Measurements from ENCODE around the gene KATNB1. TPM values are rescaled to one million over a fixed set of nuclear protein-coding genes. Genes with fewer than 3 reads are reported as not detected.
A peak's percentile ranks its signal among the peaks of the same experiment; 100 is the strongest.

The KATNB1 gene
- total RNA-seq, 1 donor from 2014 or later, result 8.5 TPM

DNA sequence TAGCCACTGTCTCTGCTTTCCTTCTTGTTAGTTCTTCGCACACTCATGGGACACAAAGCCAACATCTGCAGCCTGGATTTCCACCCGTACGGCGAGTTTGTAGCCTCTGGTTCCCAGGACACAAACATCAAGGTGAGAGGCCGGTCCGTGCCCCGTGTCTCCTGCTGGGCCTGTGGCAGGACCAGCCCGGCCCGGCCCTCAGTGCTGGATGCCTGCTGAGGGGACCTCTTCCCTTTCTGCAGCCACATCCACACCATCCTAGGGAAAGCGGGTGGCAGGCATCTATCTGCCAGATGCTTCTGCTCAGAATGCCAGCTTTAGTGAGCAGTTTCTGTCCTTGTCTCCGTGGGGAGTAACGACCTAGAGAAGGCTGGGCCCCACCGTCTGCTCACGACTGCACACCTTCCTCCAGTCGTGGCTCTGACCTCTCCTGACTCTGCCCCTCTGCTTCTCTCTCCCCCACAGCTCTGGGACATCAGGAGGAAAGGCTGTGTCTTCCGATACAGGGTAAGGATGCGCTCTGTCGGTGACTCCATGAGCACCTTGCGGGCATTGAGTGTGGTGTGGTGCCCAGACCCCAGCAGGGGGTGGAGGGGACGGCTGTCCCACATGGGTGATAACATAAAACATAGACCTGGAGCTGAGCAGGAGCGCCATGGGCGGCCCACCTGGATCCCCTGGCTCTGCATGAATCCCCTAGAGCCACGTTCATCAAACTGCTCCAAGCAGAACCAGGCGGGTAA, 15.4 kb downstream of the KATNB1 start:
- no peak for ATAC-seq

DNA sequence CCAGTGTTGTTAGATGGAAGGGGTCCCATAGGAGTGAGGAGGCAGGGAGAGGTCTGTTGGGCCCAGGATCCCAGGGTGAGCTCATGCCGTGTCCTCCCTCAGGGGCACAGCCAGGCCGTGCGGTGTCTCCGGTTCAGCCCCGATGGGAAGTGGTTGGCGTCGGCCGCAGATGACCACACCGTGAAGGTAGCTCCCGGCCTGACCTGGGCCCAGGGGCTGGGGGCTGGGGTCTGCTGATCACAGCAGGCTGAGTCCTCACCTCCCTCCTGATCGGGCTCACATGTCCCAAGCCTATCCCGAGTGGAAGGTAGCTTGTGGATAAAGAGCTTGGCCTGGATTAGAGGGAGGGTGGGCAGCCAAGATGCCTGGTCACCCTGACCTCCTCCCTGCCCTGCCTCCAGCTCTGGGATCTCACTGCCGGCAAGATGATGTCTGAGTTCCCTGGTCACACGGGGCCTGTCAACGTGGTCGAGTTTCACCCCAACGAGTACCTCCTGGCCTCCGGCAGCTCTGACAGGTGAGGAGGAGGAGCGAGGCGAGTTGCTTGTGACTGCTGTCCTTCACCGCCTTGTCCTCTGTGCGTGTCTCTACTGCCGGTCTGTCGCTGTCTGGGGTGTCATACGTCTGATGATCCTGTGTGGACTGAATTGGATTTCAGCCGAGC, 16.1 kb downstream of the KATNB1 start:
- ATAC-seq, result no peak
- intact Hi-C loops (cut with DNase I), result loop anchor here (10.0 kb wide), 1 partner anchor 253 kb away; the partner anchor contains the start of genes USB1 and ZNF319
- DNase-seq (ENCODE audit: missing footprints), result peak; percentile 62

More for the DNA sequence above, 15.4 kb downstream of the KATNB1 start:
- intact Hi-C loops (cut with DNase I), result loop anchor here (10.0 kb wide), 1 partner anchor 254 kb away; the partner anchor contains the start of genes USB1 and ZNF319
- peak; percentile 41 for DNase-seq (ENCODE audit: missing footprints)

DNA sequence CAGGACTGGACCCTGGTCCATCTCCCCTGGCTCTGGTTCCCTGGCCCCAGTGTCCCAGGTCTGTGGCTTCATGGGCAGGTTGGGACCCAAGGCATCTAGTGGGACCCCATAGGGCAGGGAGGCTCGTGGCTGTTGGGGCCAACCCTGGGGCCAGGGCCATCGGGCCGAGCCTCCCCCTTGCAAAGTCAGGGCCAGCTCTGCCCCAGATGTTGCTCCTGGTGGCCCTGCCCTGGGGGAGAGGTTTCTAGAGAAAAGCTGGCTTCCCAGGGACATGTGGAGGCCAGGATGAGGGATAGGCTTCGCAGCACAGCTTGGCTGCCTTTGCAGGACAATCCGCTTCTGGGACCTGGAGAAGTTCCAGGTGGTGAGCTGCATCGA, 16.6 kb downstream of the KATNB1 start:
- peak; percentile 49 for DNase-seq (ENCODE audit: missing footprints)
- no peak for ATAC-seq
- intact Hi-C loops (cut with DNase I), result loop anchor here (10.0 kb wide), 1 partner anchor 253 kb away; the partner anchor contains the start of genes USB1 and ZNF319

DNA sequence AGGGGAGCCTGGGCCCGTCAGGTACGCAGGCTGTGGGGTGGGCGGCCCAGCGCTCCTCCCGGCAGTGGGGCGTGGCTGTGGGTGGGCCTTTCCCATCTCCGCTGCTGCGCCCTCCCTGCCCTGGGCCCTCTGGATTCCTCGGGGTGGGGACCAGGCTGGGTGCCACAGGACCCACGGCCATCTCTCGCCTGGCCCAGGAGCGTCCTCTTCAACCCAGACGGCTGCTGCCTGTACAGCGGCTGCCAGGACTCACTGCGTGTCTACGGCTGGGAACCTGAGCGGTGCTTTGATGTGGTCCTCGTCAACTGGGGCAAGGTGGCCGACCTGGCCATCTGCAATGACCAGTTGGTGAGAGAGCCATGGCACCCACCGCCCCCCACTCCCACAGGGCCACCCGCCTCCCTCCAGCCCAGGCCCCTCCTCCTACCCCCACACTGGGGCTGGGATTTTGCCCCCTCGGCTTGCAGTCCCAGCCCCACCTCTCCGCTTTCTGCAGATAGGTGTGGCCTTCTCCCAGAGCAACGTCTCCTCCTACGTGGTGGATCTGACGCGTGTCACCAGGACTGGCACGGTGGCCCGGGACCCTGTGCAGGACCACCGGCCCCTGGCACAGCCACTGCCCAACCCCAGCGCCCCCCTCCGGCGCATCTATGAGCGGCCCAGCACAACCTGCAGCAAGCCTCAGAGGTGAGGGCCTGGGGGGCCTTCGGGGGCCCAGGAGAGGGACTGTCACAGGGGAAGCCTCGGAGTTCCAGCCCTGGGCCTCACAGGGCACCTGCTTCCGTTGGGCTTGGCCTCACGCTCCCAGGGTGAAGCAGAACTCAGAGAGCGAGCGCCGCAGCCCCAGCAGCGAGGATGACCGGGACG, 17.2 kb downstream of the KATNB1 start:
- ATAC-seq, result no peak
- intact Hi-C loops (cut with DNase I), result loop anchor here (10.0 kb wide), 1 partner anchor 252 kb away; the partner anchor contains the start of genes USB1 and ZNF319
- DNase-seq (ENCODE audit: missing footprints), result peak; percentile 44

DNA sequence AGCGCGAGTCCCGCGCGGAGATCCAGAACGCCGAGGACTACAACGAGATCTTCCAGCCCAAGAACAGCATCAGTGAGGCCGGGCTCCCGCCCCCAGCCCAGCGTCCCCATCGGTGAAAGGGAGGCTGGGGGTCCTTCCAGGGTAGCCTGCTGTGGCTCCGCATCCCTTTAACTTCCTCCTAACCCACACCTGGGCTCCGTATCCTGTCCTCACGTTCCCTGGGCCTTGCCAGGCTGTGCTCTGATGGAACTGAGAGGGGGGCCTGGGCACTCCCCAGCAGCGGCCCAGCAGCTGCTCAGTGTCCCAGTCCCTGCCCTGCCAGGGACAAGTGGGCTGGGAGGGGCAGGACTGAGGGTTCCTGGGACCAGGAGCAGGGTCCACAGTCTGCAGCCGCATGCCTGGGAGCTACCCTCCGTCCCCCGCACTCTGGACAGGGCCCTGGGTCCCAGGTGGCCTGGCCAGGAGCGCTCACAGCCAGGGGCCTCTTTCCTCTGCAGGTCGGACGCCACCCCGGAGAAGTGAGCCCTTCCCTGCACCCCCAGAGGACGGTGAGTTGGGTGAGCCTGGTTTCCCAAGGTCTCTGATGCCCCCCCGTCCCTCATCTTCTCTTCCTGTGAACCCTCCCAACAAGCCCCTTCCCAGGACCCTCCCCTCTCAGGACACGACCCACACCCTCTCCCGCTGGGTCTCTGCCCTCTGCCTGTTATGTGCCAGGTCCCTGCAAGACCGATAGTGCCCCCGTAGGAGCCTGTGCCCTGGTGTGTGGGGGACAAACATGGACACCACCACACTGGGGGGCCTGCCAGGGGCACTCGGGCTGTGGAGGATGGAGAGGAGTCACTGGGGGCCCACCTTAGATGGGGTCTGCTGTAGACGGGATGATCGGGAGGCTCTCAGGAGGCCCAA, 18.1 kb downstream of the KATNB1 start:
- ATAC-seq (no peak), DNase-seq (ENCODE audit: missing footprints) (peak; percentile 41)
- intact Hi-C loops (cut with DNase I), result loop anchor here (10.0 kb wide), 1 partner anchor 251 kb away; the partner anchor contains the start of genes USB1 and ZNF319

DNA sequence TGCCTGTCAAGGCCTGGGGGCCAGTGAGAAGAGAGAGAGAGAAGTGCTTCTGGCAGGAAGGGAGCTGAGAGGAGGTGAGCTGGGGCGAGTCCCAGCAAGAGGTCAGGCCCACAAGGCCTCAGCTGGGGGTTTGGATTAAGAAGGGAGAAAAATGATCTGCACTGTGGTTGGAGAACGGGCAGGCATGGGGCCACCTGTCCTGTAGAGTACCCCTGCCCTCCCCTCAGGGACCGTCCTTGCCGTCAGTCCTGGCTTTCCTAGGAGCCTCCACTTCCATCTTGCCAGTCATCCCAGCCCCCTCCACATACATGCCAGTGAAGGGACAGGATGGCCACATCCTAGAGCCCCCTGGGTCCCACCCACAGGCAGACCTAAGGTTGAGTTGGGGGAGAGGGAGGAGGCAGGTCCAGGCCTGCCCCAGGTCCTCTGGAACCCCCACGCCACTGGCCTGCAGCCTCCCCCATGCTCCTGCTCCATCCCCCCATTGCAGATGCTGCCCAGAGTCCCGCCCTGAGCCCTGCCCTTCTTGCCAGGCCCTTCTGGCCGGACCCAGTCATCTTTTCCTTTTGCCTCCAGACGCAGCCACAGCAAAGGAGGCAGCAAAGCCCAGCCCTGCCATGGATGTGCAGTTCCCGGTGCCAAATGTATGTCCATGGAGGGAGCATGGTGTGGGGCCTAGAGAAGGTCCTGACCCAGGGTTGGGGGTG, 18.9 kb downstream of the KATNB1 start:
- ATAC-seq (no peak), DNase-seq (ENCODE audit: missing footprints) (peak; percentile 30)
- intact Hi-C loops (cut with DNase I), result loop anchor here (10.0 kb wide), 1 partner anchor 250 kb away; the partner anchor contains the start of genes USB1 and ZNF319

DNA sequence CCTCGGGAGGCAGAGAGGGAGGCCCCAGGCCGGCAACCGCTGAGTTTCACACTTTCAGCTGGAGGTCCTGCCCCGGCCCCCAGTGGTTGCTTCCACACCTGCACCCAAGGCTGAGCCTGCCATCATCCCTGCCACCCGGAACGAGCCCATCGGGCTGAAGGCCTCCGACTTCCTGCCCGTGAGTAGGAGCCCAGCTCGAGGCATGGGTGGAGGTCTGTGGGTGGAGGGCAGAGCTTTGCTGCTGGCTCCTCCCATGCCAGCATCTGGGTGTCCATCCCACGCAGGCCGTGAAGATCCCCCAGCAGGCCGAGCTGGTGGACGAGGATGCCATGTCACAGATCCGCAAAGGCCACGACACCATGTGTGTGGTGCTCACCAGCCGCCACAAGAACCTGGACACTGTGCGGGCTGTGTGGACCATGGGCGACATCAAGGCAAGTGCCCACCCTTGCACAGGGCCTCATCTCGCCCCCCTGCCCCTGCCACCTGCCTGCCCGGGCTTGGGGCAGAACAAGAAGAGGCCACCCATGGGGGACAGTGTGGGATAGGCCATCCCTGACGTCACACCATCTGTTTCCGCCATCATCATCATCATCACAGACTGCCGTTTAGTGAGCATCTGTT, 19.6 kb downstream of the KATNB1 start:
- intact Hi-C loops (cut with DNase I), result loop anchor here (10.0 kb wide), 1 partner anchor 250 kb away; the partner anchor contains the start of genes USB1 and ZNF319
- ATAC-seq (no peak), DNase-seq (ENCODE audit: missing footprints) (peak; percentile 65)

DNA sequence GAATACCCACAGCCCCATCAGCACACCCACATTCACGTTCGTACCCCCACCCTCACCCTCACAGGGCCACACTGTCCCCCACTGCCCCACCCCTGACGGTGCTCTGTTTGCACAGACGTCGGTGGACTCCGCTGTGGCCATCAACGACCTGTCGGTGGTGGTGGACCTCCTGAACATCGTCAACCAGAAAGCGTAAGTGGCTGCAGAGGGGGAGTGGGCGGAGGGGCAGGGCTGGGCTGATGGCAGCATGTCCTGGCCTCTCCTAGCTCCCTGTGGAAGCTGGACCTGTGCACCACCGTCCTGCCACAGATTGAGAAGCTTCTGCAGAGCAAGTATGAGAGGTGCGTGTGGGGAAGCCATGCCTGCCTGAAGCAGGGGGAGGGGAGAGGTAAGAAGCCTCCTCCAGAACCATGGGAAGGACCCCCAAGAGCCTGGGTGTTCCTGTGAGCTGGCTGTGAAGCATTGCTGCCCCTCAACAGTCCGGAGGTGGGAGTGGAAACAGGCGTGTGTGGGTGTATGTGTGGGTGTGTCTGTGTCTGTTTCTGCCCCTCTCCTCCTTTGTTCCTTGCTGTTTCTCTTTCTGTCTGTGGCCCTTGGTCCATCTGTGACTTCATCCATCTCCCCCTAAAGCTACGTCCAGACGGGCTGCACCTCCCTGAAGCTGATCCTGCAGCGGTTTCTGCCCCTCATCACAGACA, 20.3 kb downstream of the KATNB1 start:
- DNase-seq (ENCODE audit: missing footprints) (peak; percentile 30), ATAC-seq (no peak)
- intact Hi-C loops (cut with DNase I), result loop anchor here (10.0 kb wide), 1 partner anchor 249 kb away; the partner anchor contains the start of genes USB1 and ZNF319

DNA sequence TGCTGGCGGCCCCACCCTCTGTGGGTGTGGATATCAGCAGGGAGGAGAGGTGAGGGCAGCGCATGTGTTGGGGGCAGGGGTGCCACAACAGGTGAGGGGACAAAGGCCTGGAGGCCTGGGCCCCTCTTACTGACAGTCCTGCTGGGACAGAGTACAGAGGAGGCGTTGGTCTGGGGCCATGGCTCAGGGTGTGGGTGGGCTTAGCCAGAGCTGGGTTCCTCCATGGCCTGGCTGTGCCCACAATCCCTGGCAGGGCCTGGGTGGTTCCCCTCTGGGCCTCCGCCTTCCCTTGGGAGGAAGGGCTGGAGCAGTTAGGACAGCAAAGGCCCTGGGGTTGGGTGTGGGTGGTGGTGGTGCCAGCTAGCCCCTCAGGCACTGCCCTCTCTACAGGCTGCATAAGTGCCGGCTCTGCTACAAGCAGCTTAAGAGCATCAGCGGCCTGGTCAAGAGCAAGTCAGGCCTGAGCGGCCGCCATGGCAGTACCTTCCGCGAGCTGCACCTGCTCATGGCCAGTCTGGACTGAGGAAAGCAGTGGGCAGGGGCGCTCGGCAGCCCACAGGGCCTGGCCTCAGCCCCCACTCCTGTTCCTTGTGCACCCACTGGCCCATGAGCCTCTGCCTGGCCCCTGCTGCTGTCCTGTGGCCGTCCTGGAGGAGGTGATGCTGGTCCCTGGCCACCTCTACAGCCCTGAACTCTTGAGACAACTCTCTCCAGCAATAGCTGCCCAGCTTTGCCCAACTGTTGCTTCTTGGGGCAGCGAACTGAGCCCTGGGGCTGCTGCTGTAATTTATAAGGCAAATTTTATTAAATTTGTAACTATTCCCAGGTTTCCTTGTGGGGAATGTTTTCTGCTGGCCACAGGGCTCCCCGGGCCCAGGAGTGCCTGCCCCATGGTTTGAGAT, 21.1 kb downstream of the KATNB1 start:
- intact Hi-C loops (cut with DNase I), result loop anchor here (1.0 to 10.0 kb wide), 2 partner anchors 107 to 248 kb away; partner anchors contain the start of genes USB1 and ZNF319
- DNase-seq (ENCODE audit: missing footprints) (peak; percentile 64), ATAC-seq (no peak)

DNA sequence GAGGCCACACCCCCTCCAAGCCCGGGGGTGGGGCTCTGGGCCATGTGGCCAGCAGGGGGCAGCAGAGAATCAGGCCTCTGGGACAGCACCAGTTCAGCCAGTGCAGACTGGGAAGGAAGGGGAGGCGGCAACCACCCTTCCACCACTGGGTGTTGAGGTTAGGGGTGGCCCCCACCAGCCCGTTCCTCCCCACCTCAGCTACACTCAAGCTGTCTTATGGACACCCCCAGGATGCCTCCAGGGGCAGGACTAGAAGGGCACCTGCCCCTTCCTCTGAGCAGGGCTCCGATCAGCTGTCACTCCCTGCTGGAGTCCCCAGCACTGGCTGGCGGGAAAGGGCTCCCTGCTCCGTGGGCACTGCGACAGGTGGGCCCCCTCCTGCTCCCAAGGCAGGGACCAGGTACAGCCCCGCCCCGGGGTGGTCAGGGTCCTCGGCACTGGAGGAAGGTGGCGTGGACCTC, 21.8 kb downstream of the KATNB1 start:
- DNase-seq (ENCODE audit: missing footprints) (peak; percentile 93), ATAC-seq (peak; percentile 92)
- intact Hi-C loops (cut with DNase I), result loop anchor here (1.0 to 10.0 kb wide), 2 partner anchors 106 to 247 kb away; partner anchors contain the start of genes USB1 and ZNF319

DNA sequence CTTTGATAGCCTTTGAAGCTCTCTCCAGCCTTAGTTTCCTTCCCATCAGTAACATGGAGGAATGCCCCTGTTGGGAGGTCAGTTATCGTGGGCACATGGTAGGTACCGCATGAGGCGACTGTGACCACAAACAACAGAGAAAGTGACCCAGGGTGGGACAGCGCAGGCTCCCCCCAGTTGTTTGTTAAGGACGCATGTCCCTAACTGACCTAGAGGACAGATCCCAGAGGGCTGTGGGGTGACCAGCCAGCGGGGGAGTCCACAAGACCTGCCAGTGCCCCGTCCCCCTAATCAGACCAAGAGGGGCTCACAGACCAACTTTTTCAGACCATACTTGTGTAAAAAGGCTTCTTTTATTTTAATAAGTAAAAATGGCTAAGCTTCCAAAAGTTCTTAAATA, 22.3 kb downstream of the KATNB1 start:
- DNase-seq (ENCODE audit: missing footprints) (peak; percentile 72), ATAC-seq (no peak)
- intact Hi-C loops (cut with DNase I), result loop anchor here (1.0 to 10.0 kb wide), 3 partner anchors 43 to 247 kb away; partner anchors contain the start of genes USB1 and ZNF319

DNA sequence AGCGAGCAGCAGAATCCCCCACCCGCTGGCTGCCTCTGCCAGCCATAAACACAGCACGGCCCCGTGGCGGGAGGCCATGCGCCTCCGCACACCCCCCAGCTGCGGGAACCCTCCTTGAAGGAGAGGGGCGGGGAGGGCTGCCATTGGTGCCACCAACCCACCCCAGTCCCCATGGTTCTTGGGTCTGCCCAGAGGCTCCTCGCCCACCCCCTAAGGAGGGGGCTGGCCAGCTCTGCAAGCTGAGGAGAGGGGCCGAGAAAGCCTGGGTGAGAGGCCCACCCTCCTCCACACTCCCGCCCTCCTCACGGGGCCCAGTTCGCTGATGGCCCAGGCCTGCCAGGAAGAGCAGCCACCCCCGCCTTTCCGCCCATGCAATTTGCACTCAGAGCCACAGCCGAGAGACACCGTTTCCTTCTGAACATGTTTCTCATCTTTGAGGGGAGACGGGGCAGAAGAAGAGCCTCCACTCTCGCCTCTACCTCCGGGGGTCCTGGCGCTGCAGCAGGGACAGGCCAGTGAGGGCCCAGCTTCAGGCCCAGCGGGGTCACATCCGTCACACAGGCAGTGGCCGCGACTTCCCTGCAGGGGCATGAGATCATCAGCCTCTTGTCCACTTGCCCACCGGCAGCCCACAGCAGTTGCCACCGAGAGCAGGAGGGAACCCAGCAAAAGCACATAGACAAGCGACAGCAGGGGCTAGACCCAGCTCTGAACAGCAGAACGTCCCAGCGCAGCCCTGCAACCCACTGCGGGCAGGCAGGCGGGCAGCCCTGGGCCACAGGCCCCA, 23.0 kb downstream of the KATNB1 start:
- intact Hi-C loops (cut with DNase I), result loop anchor here (2.0 to 10.0 kb wide), 2 partner anchors 42 to 246 kb away; partner anchors contain the start of genes USB1 and ZNF319
- ATAC-seq, result no peak
- DNase-seq (ENCODE audit: missing footprints), result peak; percentile 62

DNA sequence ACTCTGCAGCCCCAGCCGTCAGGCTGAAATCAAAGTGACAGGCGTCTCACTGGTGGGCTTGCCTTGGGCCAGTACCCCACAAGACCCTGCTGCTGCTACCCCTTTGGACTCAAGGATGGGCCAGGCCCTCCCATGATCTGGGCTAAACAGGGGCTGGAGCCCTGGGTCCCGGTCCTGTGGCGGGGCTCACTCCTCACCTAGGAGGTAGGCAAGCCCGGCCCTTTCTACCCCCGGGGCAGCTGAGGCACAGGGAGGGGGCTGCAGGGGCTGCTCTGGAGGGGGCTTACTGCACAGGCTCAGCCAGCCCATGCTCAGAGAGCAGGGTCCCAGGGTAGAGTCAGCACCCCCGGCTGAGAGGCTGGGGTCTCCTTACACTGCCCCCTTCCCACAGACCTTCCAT, 23.6 kb downstream of the KATNB1 start:
- intact Hi-C loops (cut with DNase I), result loop anchor here (2.0 to 10.0 kb wide), 2 partner anchors 42 to 246 kb away; partner anchors contain the start of genes USB1 and ZNF319
- ATAC-seq (no peak), DNase-seq (ENCODE audit: missing footprints) (peak; percentile 57)
